GM12872 (cell line): ENCODE results near the gene MBL2.

Experiments
- CTCF ChIP-seq: IDR thresholded peaks from 3 replicates; pipeline ENCODE4 v1.5.1; 2011; ENCODE audit warnings: low read depth, mild to moderate bottlenecking, low read length, moderate library complexity; ENCODE audit not compliant: insufficient read depth

Gene MBL2

GRCh38 chr10:52740155-52740549 is 32.4 kb downstream of the MBL2 start:
- TF ChIP-seq CTCF, result no peak

GRCh38 chr10:52739380-52740154 is 33.0 kb downstream of the MBL2 start:
- no peak for TF ChIP-seq CTCF

- TF ChIP-seq CTCF, result no peak
These were observed 33.6 kb downstream of the MBL2 start for GRCh38 chr10:52738951-52739350.

- peak; percentile 41; the same call in 1 of the 3 replicates for TF ChIP-seq CTCF
These were observed 43.1 kb downstream of the MBL2 start for GRCh38 chr10:52729271-52730104.

GRCh38 chr10:52720018-52720417 is 52.6 kb downstream of the MBL2 start:
- TF ChIP-seq CTCF, result no peak
